Stimulated activated CD4-positive, alpha-beta T cell treated with anti-CD3 and anti-CD28 coated beads, TNF-alpha, amount 100 ng/mL, for 24 hours (primary cell): ENCODE data around the gene NACC2.

Experiments used
- DNase-seq, 3 experiments: peaks; one replicate each; pipeline ENCODE4 v3.0.0-alpha.2; 2020; ENCODE audit warnings: low read depth in 3 of 3

Gene NACC2

GRCh38 chr9:135994501-135995192, 100.4 kb downstream of the NACC2 start:
- no peak for DNase-seq

- no peak for DNase-seq
These were observed 101.2 kb downstream of the NACC2 start for GRCh38 chr9:135993765-135994500.

- DNase-seq: no peak
These were observed 101.7 kb downstream of the NACC2 start for GRCh38 chr9:135993409-135993742.

- DNase-seq: peak in 1 of 3 experiments; percentile 24
These were observed 102.3 kb downstream of the NACC2 start for GRCh38 chr9:135992486-135993408.

- no peak for DNase-seq
These were observed 103.3 kb downstream of the NACC2 start for GRCh38 chr9:135991771-135992170.

- DNase-seq: peak in 1 of 3 experiments; percentile 33
These were observed 104.3 kb downstream of the NACC2 start for GRCh38 chr9:135990468-135991429.

GRCh38 chr9:135989722-135990467, 105.2 kb downstream of the NACC2 start:
- DNase-seq: peak in 1 of 3 experiments; percentile 20

GRCh38 chr9:135989157-135989556, 105.9 kb downstream of the NACC2 start:
- DNase-seq: no peak

- no peak for DNase-seq
These were observed 106.6 kb downstream of the NACC2 start for GRCh38 chr9:135988493-135988892.

- DNase-seq: no peak
These were observed 107.2 kb downstream of the NACC2 start for GRCh38 chr9:135987838-135988404.

GRCh38 chr9:135986605-135987004, 108.5 kb downstream of the NACC2 start:
- no peak for DNase-seq

GRCh38 chr9:135985889-135986288, 109.2 kb downstream of the NACC2 start:
- DNase-seq: no peak

- no peak for DNase-seq
These were observed 109.7 kb downstream of the NACC2 start for GRCh38 chr9:135985459-135985774.

GRCh38 chr9:135984072-135984710, 110.9 kb downstream of the NACC2 start:
- no peak for DNase-seq

- DNase-seq: no peak
These were observed 111.6 kb downstream of the NACC2 start for GRCh38 chr9:135983208-135984071.

- no peak for DNase-seq
These were observed 112.4 kb downstream of the NACC2 start for GRCh38 chr9:135982499-135983207.

- no peak for DNase-seq
These were observed 114.0 kb downstream of the NACC2 start for GRCh38 chr9:135980926-135981630.
